GM19452 (cell line): ENCODE data around the gene DRC7.

ENCODE experiments used
- ATAC-seq: cut with Tn5 transposase; IDR thresholded peaks from one replicate; pipeline ENCODE4 v1.9.1; 2021; ENCODE audit not compliant: unreplicated experiment

Gene DRC7

DNA sequence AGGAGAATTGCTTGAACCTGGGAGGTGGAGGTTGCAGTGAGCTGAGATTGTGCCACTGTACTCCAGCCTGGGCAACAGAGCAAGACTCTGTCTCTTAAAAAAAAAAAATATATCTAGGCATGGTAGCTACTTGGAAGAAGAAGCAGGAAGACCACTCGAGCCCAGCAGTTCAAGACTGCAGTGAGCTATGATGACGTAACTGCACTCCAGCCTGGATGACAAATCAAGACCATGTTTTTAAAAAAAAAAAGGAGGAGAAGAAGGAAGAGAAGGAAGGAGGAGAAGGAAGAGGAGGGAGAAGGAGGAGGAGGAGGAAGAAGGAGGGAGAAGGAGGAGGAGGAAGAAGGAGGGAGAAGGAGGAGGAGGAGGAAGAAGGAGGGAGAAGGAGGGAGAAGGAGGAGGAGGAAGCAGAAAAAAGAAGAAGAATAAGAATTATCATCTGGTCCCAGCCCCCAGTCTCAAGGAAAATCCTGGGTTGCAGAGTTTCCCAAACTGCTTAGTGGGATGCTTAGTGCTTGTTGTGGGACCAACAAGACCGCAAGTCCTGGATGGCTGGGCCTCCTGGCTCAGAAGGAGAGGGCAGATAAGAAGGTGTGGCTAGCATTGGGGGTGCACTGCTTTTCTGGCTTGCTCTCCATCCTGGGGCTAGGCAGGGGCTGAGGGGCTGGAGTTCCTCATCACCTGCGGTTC lies 3.7 kb upstream of the DRC7 start:
- ATAC-seq, result no peak

DNA sequence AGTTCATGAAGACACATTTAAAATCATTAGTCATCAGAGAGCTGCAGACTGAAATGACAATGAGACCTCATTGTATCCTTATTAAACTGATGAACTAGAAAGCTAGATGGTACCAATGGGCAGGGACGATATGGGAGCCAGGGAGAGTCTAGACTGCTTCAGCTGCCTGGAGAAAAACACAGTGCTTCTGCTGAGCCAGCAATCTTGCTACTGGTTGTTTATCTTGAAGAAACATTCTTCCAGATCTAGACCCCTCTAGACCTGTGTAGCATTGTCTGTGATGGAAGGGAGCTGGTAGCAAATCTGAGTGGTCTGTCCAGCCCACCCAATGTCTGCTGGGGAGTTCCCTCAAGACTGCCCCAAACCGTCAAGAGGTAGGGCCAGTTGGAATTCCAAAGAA lies 2.0 kb upstream of the DRC7 start:
- no peak for ATAC-seq

GRCh38 chr16:57693550-57693949 lies 1.1 kb upstream of the DRC7 start:
- ATAC-seq, result no peak

DNA sequence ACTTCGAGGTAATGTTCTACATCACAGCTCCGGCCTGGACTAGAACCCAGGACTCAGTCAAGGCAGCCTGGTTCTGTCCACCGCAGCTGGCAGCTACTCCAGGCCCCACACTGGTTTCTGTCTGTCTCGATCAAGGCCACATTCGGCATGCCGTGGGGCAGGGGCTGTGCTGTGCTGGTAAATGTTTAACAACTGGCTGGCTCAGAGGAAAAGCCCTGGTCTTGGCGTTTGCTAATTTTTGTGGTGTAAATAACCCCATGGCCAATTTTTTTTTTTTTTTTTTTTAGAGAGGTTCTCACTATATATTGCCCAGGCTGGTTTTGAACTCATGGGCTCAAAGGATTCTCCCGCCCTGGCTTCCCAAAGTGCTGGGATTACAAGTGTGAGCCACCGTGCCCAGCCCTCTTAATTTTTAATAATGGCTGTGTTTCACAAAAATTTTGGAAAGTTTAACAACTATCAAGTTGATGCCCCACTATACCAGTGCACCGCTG lies 328 bp upstream of the DRC7 start:
- ATAC-seq, result no peak

GRCh38 chr16:57695680-57696069 lies 1.1 kb downstream of the DRC7 start:
- no peak for ATAC-seq

- no peak for ATAC-seq
These were observed 1.6 kb downstream of the DRC7 start for GRCh38 chr16:57696240-57696639.

- ATAC-seq, result no peak
These were observed 3.4 kb downstream of the DRC7 start for GRCh38 chr16:57697896-57698537.

DNA sequence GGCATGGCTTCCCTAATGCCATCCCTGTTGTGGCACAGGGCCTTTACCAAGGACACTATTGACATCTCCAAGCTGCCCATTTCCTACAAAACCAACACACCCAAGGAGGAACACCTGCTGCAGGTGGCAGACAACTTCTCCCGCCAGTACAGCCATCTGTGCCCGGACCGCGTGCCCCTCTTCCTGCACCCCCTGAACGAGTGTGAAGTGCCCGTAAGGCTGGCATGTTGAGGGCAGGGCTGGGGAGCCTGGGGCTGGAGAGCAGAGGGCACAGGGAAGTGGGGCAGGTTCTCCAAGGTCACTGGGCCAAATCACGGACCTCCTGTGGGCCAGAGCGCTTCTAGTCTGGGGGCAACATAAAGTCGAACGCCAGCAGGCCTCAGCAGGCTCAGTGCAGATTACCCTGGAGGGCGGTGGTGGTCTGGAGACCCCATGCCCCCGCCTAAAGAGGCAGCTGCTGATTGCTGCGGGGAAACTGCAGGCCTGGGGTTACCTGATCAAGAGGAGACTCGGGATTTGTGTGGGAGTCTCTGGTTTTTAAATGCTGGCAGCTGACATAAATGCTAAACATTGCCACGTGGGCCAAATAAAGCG lies 4.3 kb downstream of the DRC7 start:
- ATAC-seq, result no peak

GRCh38 chr16:57699481-57699880 lies 4.9 kb downstream of the DRC7 start:
- ATAC-seq, result no peak

DNA sequence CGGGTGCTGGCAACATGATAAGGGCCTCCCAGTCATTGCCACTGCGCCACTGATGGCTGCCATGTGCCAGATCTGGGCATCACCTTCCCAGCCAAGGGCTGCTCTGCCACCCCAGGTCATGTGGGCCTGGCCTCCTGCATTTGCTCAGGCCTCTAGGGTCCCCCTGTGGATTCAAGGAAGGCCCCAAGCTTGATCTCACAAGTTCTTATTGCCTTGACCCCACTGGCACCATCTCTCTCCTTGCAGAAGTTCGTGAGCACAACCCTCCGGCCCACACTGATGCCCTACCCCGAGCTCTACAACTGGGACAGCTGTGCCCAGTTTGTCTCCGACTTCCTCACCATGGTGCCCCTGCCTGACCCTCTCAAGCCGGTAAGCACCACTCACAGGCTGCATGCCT lies 5.3 kb downstream of the DRC7 start:
- ATAC-seq, result no peak

- no peak for ATAC-seq
These were observed 6.4 kb downstream of the DRC7 start for GRCh38 chr16:57700781-57701551.

GRCh38 chr16:57701759-57702371 lies 7.3 kb downstream of the DRC7 start:
- ATAC-seq, result no peak

- ATAC-seq, result no peak
These were observed 8.9 kb downstream of the DRC7 start for GRCh38 chr16:57703416-57704010.

DNA sequence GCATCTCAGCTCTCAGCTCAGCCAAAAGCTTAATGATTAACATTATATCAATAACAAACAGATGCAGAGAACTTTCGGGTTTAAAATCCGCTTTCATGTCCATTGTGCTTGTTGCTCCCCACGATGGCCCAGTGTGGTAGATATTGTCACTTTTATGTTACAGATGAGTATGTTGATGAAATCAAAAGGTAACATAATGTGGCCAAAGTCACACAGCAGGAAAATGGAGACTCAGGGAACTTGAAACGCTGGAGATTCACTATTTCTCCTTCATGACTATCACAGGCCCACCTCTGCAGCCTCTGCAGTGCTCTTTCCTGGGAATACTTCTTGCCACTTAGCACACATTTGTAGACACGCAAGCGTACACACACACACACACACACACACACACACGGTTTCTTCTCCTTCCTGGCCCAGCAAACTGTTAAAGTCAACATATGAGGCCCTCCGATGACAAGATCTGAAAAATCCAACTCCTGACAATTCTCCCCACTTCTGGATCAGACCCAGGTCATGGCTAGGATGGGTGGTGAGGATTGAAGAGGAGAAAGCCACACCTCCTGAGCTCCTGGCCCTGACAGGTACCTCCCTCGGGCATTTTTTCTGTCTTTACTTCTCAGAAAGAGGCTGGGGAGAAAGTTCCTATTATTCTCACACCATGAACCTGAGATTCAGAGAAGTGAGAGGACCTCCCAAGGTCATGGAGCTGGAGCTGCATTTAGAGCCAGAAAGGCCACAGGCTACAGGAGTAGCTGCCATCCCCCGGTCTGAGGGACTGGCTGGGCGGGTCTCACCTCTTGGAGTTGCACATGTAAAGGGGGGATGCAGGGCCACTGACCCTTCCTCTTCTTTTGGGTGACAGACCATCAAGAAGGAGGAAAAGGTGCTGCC lies 9.7 kb downstream of the DRC7 start:
- no peak for ATAC-seq

DNA sequence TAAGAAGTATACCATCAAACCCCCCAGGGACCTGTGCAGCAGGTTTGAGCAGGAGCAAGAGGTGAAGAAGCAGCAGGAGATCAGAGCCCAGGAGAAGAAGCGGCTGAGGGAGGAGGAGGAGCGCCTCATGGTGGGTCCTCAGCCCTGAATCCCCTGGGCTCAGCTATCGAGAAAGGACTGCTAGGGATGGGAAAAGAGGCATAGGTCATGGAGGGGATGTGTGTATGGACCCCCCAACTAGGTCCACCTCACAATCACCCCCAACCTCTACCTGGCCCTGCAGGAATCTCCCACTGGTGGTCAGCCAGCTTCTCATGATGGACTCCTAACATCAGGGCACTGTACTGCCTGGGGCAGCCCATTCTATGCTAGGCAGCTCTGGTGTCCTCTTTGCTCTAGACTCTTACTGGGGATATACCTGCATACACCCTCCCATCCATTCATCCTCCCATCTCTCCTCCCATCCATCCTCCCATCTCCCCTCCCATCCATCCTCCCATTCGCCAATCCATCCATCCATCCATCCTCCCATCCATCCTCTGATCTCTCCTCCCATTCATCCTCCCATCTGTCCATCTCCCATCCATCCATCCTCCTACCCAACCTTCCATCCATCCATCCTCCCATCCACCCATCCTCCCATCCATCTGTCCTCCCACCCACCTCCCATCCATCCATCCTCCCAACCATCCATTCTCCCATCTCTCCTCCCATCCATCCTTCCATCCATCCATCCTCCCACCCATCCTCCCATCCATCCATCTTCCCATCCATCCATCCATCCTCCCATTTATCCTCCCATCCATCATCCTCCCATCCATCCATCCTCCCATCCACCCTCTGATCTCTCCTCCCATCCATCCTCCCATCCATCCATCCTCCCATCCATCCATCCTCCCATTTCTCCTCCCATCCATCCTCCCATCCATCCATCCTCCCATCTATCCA lies 10.6 kb downstream of the DRC7 start:
- ATAC-seq, result no peak

DNA sequence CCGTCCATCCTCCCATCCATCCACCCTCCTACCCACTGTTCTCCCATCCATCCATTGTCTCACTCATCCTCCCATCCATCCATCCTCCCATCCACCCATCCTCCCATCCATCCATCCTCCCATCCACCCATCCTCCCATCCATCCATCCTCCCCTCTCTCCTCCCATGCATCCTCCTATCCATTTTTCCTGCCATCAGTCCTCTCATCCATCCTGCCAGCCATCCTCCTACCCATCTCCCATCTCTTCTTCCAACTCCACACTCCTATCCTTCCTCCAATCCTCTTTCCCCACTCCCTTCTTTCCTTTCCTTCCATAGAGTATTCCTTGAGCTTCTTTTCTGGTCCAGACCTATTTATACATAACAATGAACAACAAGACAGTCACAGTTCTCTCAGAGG lies 12.1 kb downstream of the DRC7 start:
- ATAC-seq, result no peak

DNA sequence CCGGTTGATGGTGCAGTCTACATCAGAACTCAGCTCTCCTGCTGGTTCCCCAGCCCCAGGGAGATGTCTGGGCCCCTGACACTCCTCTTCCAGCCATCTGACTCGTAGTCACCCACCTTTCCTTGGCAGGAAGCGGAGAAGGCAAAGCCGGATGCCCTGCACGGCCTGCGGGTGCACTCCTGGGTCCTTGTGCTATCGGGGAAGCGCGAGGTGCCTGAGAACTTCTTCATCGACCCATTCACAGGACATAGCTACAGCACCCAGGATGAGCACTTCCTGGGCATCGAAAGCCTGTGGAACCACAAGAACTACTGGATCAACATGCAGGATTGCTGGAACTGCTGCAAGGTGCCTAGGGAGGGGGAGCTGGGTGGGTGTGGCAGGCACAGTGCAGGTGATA lies 12.7 kb downstream of the DRC7 start:
- no peak for ATAC-seq

DNA sequence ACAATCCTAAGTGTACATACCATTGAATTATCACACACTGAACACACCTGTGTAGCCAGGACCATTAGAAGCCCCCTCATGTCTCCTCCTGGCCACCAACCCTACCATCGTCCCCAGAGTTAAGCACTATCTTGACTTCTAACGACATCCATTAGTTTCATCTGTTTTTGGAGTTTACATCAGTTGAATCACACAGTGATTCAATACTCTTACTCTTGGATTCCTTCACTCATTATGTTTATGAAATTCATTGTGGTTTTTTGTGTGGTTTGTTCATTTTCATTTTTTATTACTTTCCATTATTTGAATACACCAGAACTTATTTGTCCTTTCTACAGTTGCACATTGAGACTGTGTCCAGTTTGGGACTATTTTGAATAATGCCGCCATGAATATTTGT lies 13.6 kb downstream of the DRC7 start:
- ATAC-seq, result no peak

GRCh38 chr16:57709663-57710062 lies 15.1 kb downstream of the DRC7 start:
- no peak for ATAC-seq
